OCI-LY1 (cell line): ENCODE measurements around the gene FAM47C.

Source experiments
- CTCF ChIP-seq: fragments of 200-600 bp; sonication (generic), shearing (Covaris generic); IDR thresholded peaks from 2 replicates; pipeline ENCODE4 v1.5.1; 2017; ENCODE audit warnings: mild to moderate bottlenecking, antibody characterized with exemption, low read length, moderate library complexity, mixed read lengths
- EZH2 ChIP-seq: fragments of 200-600 bp; sonication (generic), shearing (Covaris generic); IDR thresholded peaks from 2 replicates; pipeline ENCODE4 v1.8.0; 2017; ENCODE audit warnings: borderline replicate concordance, mixed run types, mild to moderate bottlenecking, antibody characterized with exemption, low read length, moderate library complexity, mixed read lengths

DNA sequence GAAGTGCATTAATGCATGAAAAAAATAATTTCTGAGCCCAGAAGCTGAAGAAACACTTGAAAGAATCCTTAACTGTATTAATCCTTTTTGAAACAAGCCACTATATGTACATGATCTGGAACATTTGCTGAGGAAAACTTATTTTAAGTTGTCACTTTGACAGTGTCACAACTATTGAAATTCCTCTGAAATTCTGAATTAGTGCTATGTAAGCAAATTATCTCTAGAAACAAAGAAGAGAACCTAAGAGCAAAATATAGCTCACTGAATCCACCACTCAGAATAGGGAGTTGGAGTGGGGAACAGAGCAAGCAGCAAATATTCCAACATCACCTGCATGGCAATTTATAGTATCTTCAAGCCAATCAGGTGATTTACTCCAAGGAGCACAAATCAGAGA, 34.6 kb upstream of the FAM47C start:
- TF ChIP-seq EZH2: no peak
- TF ChIP-seq CTCF: no peak
